ENCODE results near the gene SPATA17. TPM values are rescaled to one million over a fixed set of nuclear protein-coding genes. Genes with fewer than 3 reads are reported as not detected.

The SPATA17 gene
- total RNA-seq, 1 donor from 2014 or later = 0.40 TPM

DNA sequence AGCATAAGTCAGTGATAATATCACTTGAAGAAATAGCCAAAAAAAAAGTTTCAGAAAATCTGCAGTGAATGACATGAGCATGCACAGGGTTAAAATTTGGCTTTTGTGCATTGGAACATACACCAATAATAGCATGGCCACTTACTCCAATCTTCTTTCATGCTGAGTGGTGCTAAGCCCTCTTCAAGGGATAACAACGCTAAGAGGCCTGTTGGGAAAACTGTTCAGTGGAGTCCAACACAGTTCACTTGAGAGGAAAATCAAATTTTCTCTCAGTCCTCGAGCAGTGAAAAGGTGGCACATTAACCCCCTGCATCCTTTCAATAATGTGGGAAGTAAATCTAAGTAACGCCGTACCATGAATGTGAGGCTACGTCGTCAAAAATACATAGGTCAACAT, 264.7 kb downstream of the SPATA17 start:
- H3K9me3 Mint-ChIP-seq (ENCODE audit: unreplicated experiment) = no peaks in the 10 kb centered on the region
- TF ChIP-seq, protein P1, sequence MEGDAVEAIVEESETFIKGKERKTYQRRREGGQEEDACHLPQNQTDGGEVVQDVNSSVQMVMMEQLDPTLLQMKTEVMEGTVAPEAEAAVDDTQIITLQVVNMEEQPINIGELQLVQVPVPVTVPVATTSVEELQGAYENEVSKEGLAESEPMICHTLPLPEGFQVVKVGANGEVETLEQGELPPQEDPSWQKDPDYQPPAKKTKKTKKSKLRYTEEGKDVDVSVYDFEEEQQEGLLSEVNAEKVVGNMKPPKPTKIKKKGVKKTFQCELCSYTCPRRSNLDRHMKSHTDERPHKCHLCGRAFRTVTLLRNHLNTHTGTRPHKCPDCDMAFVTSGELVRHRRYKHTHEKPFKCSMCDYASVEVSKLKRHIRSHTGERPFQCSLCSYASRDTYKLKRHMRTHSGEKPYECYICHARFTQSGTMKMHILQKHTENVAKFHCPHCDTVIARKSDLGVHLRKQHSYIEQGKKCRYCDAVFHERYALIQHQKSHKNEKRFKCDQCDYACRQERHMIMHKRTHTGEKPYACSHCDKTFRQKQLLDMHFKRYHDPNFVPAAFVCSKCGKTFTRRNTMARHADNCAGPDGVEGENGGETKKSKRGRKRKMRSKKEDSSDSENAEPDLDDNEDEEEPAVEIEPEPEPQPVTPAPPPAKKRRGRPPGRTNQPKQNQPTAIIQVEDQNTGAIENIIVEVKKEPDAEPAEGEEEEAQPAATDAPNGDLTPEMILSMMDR (IDR thresholded peaks at IDR 0.05) = no peak
- no peaks in the 10 kb centered on the region for H3K36me3 Mint-ChIP-seq (ENCODE audit: unreplicated experiment)
- H3K4me3 Mint-ChIP-seq (ENCODE audit: unreplicated experiment) = no peak overlapping the region
- no peak for DNase-seq (ENCODE audit: extremely low spot score, unreplicated experiment)
- no peaks in the 10 kb centered on the region for H3K4me1 Mint-ChIP-seq (ENCODE audit: unreplicated experiment)
- H3K27ac Mint-ChIP-seq (ENCODE audit: unreplicated experiment) = no peak overlapping the region
- H3K27me3 Mint-ChIP-seq (ENCODE audit: unreplicated experiment) = no peaks in the 10 kb centered on the region

DNA sequence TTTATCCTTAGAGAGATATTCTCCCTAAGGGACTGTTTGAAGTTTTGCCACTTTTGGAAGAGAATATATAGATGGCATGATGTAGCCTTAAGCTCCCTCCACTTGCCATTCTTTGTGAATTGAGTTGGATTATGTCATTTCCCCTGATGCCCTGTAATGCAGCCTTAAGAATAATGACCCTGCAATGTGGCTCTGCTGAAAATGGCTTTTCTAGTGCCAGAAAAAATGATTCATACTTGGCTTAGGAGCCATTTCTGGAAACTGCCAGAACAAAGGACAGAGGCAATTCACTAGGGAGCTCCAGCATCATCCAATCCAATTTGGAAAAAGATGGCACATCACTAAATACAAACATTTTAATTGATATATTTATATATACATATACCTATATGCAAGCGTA, 265.3 kb downstream of the SPATA17 start:
- H3K36me3 Mint-ChIP-seq (ENCODE audit: unreplicated experiment) = no peaks in the 10 kb centered on the region
- no peaks in the 10 kb centered on the region for H3K9me3 Mint-ChIP-seq (ENCODE audit: unreplicated experiment)
- no peak overlapping the region for H3K27ac Mint-ChIP-seq (ENCODE audit: unreplicated experiment)
- no peaks in the 10 kb centered on the region for H3K27me3 Mint-ChIP-seq (ENCODE audit: unreplicated experiment)
- no peak for DNase-seq (ENCODE audit: extremely low spot score, unreplicated experiment)
- TF ChIP-seq, protein P1 (IDR thresholded peaks at IDR 0.05) = no peak
- no peak overlapping the region for H3K4me3 Mint-ChIP-seq (ENCODE audit: unreplicated experiment)
- H3K4me1 Mint-ChIP-seq (ENCODE audit: unreplicated experiment) = no peaks in the 10 kb centered on the region

DNA sequence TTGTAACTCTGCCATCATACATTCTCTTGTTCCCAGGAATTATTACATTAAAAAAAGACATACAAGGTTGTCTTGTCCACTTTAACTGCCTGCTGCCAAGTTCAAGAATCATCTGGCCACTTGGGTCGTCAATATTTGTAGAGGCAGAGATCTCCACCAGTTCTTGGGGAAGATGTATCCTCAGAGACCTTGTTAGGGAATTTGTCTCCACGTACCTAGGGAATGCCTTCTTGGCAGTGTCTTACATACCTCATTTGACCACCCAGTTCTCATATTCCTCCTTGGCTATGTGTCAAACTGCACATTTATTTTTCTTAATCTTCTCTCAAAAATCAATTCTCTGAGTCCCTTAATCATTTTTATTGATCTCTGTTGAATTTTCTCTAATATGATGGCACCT, 266.0 kb downstream of the SPATA17 start:
- Mint-ChIP-seq H3K4me3 (ENCODE audit: unreplicated experiment) (no peak overlapping the region), H3K27ac (ENCODE audit: unreplicated experiment) (no peak overlapping the region), H3K27me3 (ENCODE audit: unreplicated experiment) (no peaks in the 10 kb centered on the region), H3K4me1 (ENCODE audit: unreplicated experiment) (no peaks in the 10 kb centered on the region), H3K36me3 (ENCODE audit: unreplicated experiment) (no peaks in the 10 kb centered on the region), H3K9me3 (ENCODE audit: unreplicated experiment) (no peaks in the 10 kb centered on the region)
- DNase-seq (ENCODE audit: extremely low spot score, unreplicated experiment) = no peak
- TF ChIP-seq, protein P1 (IDR thresholded peaks at IDR 0.05) = no peak

DNA sequence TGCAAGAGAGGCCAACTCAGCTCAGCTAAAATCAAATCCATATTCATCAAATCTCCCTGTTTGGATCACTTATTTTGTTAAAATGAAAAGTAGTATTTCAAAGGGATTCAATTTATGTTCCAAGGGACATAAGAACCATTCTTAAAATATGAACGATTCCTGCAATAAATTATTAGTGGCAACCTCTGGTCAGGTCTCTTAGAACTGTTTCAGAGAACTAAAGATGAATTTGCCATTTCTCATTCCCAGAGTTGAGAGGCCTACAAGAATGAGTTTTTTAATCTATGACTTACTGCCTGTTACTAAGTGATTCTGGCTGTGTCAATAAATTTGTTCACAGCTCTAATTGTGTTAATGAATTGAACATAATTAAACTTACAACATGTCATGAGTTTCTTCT, 268.5 kb downstream of the SPATA17 start:
- Mint-ChIP-seq H3K4me1 (ENCODE audit: unreplicated experiment) (no peaks in the 10 kb centered on the region), H3K27me3 (ENCODE audit: unreplicated experiment) (no peaks in the 10 kb centered on the region), H3K27ac (ENCODE audit: unreplicated experiment) (no peak overlapping the region), H3K36me3 (ENCODE audit: unreplicated experiment) (no peaks in the 10 kb centered on the region), H3K9me3 (ENCODE audit: unreplicated experiment) (no peaks in the 10 kb centered on the region), H3K4me3 (ENCODE audit: unreplicated experiment) (no peak overlapping the region)
- TF ChIP-seq, protein P1 (IDR thresholded peaks at IDR 0.05) = no peak
- no peak for DNase-seq (ENCODE audit: extremely low spot score, unreplicated experiment)

DNA sequence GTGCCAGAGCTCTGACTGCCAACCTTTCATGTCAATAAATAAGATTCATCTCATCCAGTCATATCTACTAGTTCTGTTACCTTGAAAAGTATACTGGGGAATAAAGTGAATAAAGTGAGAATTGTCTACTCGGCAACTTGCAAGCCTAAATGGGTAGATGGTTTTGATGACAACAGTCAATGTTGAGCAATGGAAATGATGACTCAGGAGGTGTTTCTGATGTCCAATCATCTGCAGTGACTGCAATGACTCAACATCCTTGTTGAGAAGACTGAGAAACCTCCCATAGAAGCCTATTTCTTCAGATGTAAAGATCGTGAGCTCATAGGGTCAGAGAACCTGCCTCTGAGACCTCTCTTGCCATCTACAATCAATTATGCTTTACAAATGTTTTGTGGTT, 276.4 kb downstream of the SPATA17 start:
- H3K4me3 Mint-ChIP-seq (ENCODE audit: unreplicated experiment) = no peak overlapping the region
- H3K27ac Mint-ChIP-seq (ENCODE audit: unreplicated experiment) = no peak overlapping the region
- no peak for DNase-seq (ENCODE audit: extremely low spot score, unreplicated experiment)
- H3K36me3 Mint-ChIP-seq (ENCODE audit: unreplicated experiment) = no peaks in the 10 kb centered on the region
- TF ChIP-seq, protein P1 (IDR thresholded peaks at IDR 0.05) = no peak
- H3K27me3 Mint-ChIP-seq (ENCODE audit: unreplicated experiment) = no peaks in the 10 kb centered on the region
- H3K9me3 Mint-ChIP-seq (ENCODE audit: unreplicated experiment) = no peaks in the 10 kb centered on the region
- no peaks in the 10 kb centered on the region for H3K4me1 Mint-ChIP-seq (ENCODE audit: unreplicated experiment)

All from osteocyte (in vitro differentiated cells).